ENCODE measurements around the gene SS18L1.

DNA sequence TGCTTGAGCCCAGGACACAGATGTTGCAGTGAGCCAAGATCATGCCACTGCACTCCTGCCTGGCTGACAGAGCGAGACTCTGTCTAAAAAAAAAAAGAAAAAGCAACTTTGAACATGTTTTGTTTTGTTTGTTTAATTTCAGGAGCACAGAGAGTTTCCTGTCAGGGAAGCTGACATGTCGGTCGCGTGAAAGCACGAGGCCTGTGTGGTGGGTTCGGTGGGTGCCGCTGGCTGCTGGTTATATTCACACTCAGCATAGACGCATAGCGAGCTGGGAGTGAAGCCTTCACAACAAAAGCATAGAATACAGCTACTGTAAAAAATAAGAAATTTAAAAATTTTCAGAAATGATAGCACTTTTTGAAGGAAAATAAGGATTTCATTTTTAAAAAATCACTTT, 53.7 kb downstream of the SS18L1 start:
- no peak for TF ChIP-seq EZH2phosphoT487 (IDR thresholded peaks at IDR 0.05; ENCODE audit: borderline replicate concordance)
- TF ChIP-seq, protein P1, sequence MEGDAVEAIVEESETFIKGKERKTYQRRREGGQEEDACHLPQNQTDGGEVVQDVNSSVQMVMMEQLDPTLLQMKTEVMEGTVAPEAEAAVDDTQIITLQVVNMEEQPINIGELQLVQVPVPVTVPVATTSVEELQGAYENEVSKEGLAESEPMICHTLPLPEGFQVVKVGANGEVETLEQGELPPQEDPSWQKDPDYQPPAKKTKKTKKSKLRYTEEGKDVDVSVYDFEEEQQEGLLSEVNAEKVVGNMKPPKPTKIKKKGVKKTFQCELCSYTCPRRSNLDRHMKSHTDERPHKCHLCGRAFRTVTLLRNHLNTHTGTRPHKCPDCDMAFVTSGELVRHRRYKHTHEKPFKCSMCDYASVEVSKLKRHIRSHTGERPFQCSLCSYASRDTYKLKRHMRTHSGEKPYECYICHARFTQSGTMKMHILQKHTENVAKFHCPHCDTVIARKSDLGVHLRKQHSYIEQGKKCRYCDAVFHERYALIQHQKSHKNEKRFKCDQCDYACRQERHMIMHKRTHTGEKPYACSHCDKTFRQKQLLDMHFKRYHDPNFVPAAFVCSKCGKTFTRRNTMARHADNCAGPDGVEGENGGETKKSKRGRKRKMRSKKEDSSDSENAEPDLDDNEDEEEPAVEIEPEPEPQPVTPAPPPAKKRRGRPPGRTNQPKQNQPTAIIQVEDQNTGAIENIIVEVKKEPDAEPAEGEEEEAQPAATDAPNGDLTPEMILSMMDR (conservative IDR thresholded peaks at IDR 0.05; ENCODE audit: low read length) = no peak
